Activated CD8-positive, alpha-beta T cell treated with anti-CD3 and anti-CD28 coated beads, Interleukin-2, amount 10 ng/mL, durations not matched to agents 7 days and 5 days (primary cell): Measurements from ENCODE around the gene CLPSL2. TPM values are rescaled to one million over a fixed set of nuclear protein-coding genes. Genes with fewer than 3 reads are reported as not detected.
A peak's percentile ranks its signal among the peaks of the same experiment; 100 is the strongest.

Source experiments
- ATAC-seq: fragments of 150-1000 bp; cut with Tn5 transposase; one replicate; pipeline ENCODE4 v1.10.0; 2021; ENCODE audit warnings: moderate library complexity
- CTCF ChIA-PET: fragments of 350-600 bp; sonication (Branson Sonifier 250); formaldehyde crosslinking; loops from one replicate; lab custom pipeline; 2021; ENCODE audit warnings: antibody characterized with exemption; lab: Charles Lee
- POLR2A ChIA-PET: fragments of 350-600 bp; sonication (Branson Sonifier 250); formaldehyde crosslinking; loops from one replicate; lab custom pipeline; 2021; ENCODE audit warnings: antibody characterized with exemption; lab: Charles Lee
- DNase-seq: peaks from one replicate; pipeline ENCODE4 v3.0.0-alpha.2; 2020
- H3K27ac Mint-ChIP-seq: one replicate; pipeline ENCODE4 v1.8.0; 2021; ENCODE audit warnings: mild to moderate bottlenecking, mixed read lengths
- H3K27me3 Mint-ChIP-seq: one replicate; pipeline ENCODE4 v1.8.0; 2021; ENCODE audit warnings: low read depth, mixed read lengths
- H3K36me3 Mint-ChIP-seq: one replicate; pipeline ENCODE4 v1.8.0; 2021; ENCODE audit warnings: low read depth, mixed read lengths
- H3K4me1 Mint-ChIP-seq: one replicate; pipeline ENCODE4 v1.8.0; 2021; ENCODE audit warnings: low read depth, mixed read lengths
- H3K4me3 Mint-ChIP-seq: one replicate; pipeline ENCODE4 v1.8.0; 2021; ENCODE audit warnings: mild to moderate bottlenecking, mixed read lengths
- H3K9me3 Mint-ChIP-seq: one replicate; pipeline ENCODE4 v1.8.0; 2022; ENCODE audit warnings: mixed read lengths; ENCODE audit not compliant: insufficient read depth
- total RNA-seq, 2 experiments: library from RNA; stranded (reverse); gene quantifications; one replicate each; pipeline ENCODE4 v1.2.3, GENCODE V29; 2021

Gene CLPSL2
- total RNA-seq, 2 experiments from 2014 or later, result not detected

- ATAC-seq, result no peak
- DNase-seq, result no peak
- Mint-ChIP-seq H3K36me3 (no peaks in the 10 kb centered on the region), H3K27me3 (peaks cover 34% of the 10 kb centered on the region), H3K27ac (no peak overlapping the region), H3K4me1 (no peaks in the 10 kb centered on the region), H3K4me3 (no peak overlapping the region), H3K9me3 (no peaks in the 10 kb centered on the region)
- POLR2A ChIA-PET, result no interaction called here
- CTCF ChIA-PET, result no interaction called here
Observed at GRCh38 chr6:35775031-35775430, 1.4 kb upstream of the CLPSL2 start.

GRCh38 chr6:35777356-35778102 is 1.1 kb downstream of the CLPSL2 start:
- peaks cover 32% of the 10 kb centered on the region for H3K27me3 Mint-ChIP-seq
- ChIA-PET CTCF (no interaction called here), POLR2A (no interaction called here)
- no peak for DNase-seq
- H3K27ac Mint-ChIP-seq, result no peak overlapping the region
- H3K4me1 Mint-ChIP-seq, result no peaks in the 10 kb centered on the region
- no peak for ATAC-seq
- no peaks in the 10 kb centered on the region for H3K36me3 Mint-ChIP-seq
- no peaks in the 10 kb centered on the region for H3K9me3 Mint-ChIP-seq
- peak overlapping the region; percentile 22 for H3K4me3 Mint-ChIP-seq

- no peaks in the 10 kb centered on the region for H3K4me1 Mint-ChIP-seq
- ATAC-seq (no peak), DNase-seq (no peak)
- CTCF ChIA-PET, result no interaction called here
- H3K4me3 Mint-ChIP-seq, result no peak overlapping the region
- no peak overlapping the region for H3K27ac Mint-ChIP-seq
- no peaks in the 10 kb centered on the region for H3K36me3 Mint-ChIP-seq
- peaks cover 32% of the 10 kb centered on the region for H3K27me3 Mint-ChIP-seq
- POLR2A ChIA-PET, result no interaction called here
- H3K9me3 Mint-ChIP-seq, result no peaks in the 10 kb centered on the region
Observed at GRCh38 chr6:35778437-35778836, 2.0 kb downstream of the CLPSL2 start.

GRCh38 chr6:35780719-35781118 is 4.3 kb downstream of the CLPSL2 start, which contains the start of gene CLPSL1:
TSS of gene CLPSL1 (plus strand) at chr6:35781019. CDS start at chr6:35781111, 92 bp downstream.
- ChIA-PET POLR2A (interaction anchor here (0.6 kb wide), 1 partner anchor 147 kb away, joined by 3 read pairs; no protein-coding TSS in a partner anchor), CTCF (no interaction called here)
- H3K27ac Mint-ChIP-seq, result no peak within 1 kb of the TSS
- H3K4me3 Mint-ChIP-seq, result no peak within 1 kb of the TSS
- ATAC-seq (no peak), DNase-seq (no peak)
- peaks cover 33% of the 10 kb centered on the region for H3K27me3 Mint-ChIP-seq
- no peaks in the 10 kb centered on the region for H3K36me3 Mint-ChIP-seq
- H3K4me1 Mint-ChIP-seq, result no peaks in the 10 kb centered on the region
- no peaks in the 10 kb centered on the region for H3K9me3 Mint-ChIP-seq

GRCh38 chr6:35781290-35781689 is 4.9 kb downstream of the CLPSL2 start:
- POLR2A ChIA-PET, result interaction anchor here (0.6 kb wide), 1 partner anchor 148 kb away, joined by 3 read pairs; no protein-coding TSS in a partner anchor
- H3K27ac Mint-ChIP-seq, result no peak overlapping the region
- no peaks in the 10 kb centered on the region for H3K9me3 Mint-ChIP-seq
- H3K36me3 Mint-ChIP-seq, result no peaks in the 10 kb centered on the region
- DNase-seq (no peak), ATAC-seq (no peak)
- H3K4me3 Mint-ChIP-seq, result no peak overlapping the region
- CTCF ChIA-PET, result no interaction called here
- peaks cover 33% of the 10 kb centered on the region for H3K27me3 Mint-ChIP-seq
- no peaks in the 10 kb centered on the region for H3K4me1 Mint-ChIP-seq

GRCh38 chr6:35782424-35782823 is 6.0 kb downstream of the CLPSL2 start:
- DNase-seq (no peak), ATAC-seq (no peak)
- ChIA-PET POLR2A (no interaction called here), CTCF (no interaction called here)
- Mint-ChIP-seq H3K4me1 (no peaks in the 10 kb centered on the region), H3K36me3 (no peaks in the 10 kb centered on the region), H3K27ac (no peak overlapping the region), H3K27me3 (peaks cover 33% of the 10 kb centered on the region), H3K4me3 (no peak overlapping the region), H3K9me3 (no peaks in the 10 kb centered on the region)

- no peak for DNase-seq
- no peaks in the 10 kb centered on the region for H3K4me1 Mint-ChIP-seq
- ChIA-PET CTCF (no interaction called here), POLR2A (interaction anchor here (0.6 kb wide), 1 partner anchor 20 kb away, joined by 4 read pairs; no protein-coding TSS in a partner anchor)
- H3K36me3 Mint-ChIP-seq, result no peaks in the 10 kb centered on the region
- peaks cover 43% of the 10 kb centered on the region for H3K27me3 Mint-ChIP-seq
- no peak overlapping the region for H3K4me3 Mint-ChIP-seq
- ATAC-seq, result no peak
- no peaks in the 10 kb centered on the region for H3K9me3 Mint-ChIP-seq
- no peak overlapping the region for H3K27ac Mint-ChIP-seq
Observed at GRCh38 chr6:35784200-35784599, 7.8 kb downstream of the CLPSL2 start.

- Mint-ChIP-seq H3K27ac (no peak overlapping the region), H3K4me3 (no peak overlapping the region), H3K9me3 (no peaks in the 10 kb centered on the region), H3K36me3 (no peaks in the 10 kb centered on the region), H3K27me3 (peaks cover 43% of the 10 kb centered on the region), H3K4me1 (no peaks in the 10 kb centered on the region)
- DNase-seq, result no peak
- CTCF ChIA-PET, result no interaction called here
- ATAC-seq, result no peak
- POLR2A ChIA-PET, result no interaction called here
Observed at GRCh38 chr6:35786272-35786671, 9.9 kb downstream of the CLPSL2 start.

GRCh38 chr6:35786810-35787209 is 10.4 kb downstream of the CLPSL2 start:
- ChIA-PET POLR2A (no interaction called here), CTCF (no interaction called here)
- Mint-ChIP-seq H3K4me3 (no peak overlapping the region), H3K27ac (no peak overlapping the region), H3K27me3 (peaks cover 43% of the 10 kb centered on the region), H3K36me3 (no peaks in the 10 kb centered on the region), H3K9me3 (no peaks in the 10 kb centered on the region), H3K4me1 (no peaks in the 10 kb centered on the region)
- DNase-seq (no peak), ATAC-seq (no peak)

- no peak overlapping the region for H3K4me3 Mint-ChIP-seq
- CTCF ChIA-PET, result no interaction called here
- no peak for DNase-seq
- no peak for ATAC-seq
- no peaks in the 10 kb centered on the region for H3K4me1 Mint-ChIP-seq
- POLR2A ChIA-PET, result no interaction called here
- H3K27me3 Mint-ChIP-seq, result peaks cover 43% of the 10 kb centered on the region
- H3K27ac Mint-ChIP-seq, result no peak overlapping the region
- H3K36me3 Mint-ChIP-seq, result no peaks in the 10 kb centered on the region
- H3K9me3 Mint-ChIP-seq, result no peaks in the 10 kb centered on the region
Observed at GRCh38 chr6:35787266-35788218, 11.1 kb downstream of the CLPSL2 start.

- DNase-seq (no peak), ATAC-seq (no peak)
- ChIA-PET CTCF (no interaction called here), POLR2A (no interaction called here)
- no peaks in the 10 kb centered on the region for H3K4me1 Mint-ChIP-seq
- H3K4me3 Mint-ChIP-seq, result no peak overlapping the region
- H3K27ac Mint-ChIP-seq, result no peak overlapping the region
- H3K27me3 Mint-ChIP-seq, result peaks cover 46% of the 10 kb centered on the region
- no peaks in the 10 kb centered on the region for H3K9me3 Mint-ChIP-seq
- H3K36me3 Mint-ChIP-seq, result no peaks in the 10 kb centered on the region
Observed at GRCh38 chr6:35788423-35788982, 12.1 kb downstream of the CLPSL2 start.

- ATAC-seq (no peak), DNase-seq (no peak)
- H3K4me1 Mint-ChIP-seq, result no peaks in the 10 kb centered on the region
- peaks cover 34% of the 10 kb centered on the region for H3K27me3 Mint-ChIP-seq
- H3K36me3 Mint-ChIP-seq, result no peaks in the 10 kb centered on the region
- H3K9me3 Mint-ChIP-seq, result no peaks in the 10 kb centered on the region
- H3K27ac Mint-ChIP-seq, result no peak overlapping the region
- CTCF ChIA-PET, result no interaction called here
- POLR2A ChIA-PET, result no interaction called here
- H3K4me3 Mint-ChIP-seq, result no peak overlapping the region
Observed at GRCh38 chr6:35790683-35791082, 14.3 kb downstream of the CLPSL2 start.
